ENCODE measurements around the gene RLIM. TPM values are rescaled to one million over a fixed set of nuclear protein-coding genes. Genes with fewer than 3 reads are reported as not detected.
A peak's percentile ranks its signal among the peaks of the same experiment; 100 is the strongest.

The RLIM gene
- total and polyA plus RNA-seq, 12 donors: 5.0 to 37.6 (median 31.9) TPM

- Histone ChIP-seq H3K36me3 (peaks cover 0 to 25% (median 0%) of the 10 kb centered on the region in 9 donors), H3K9me3 (no peaks in the 10 kb centered on the region), H3K27me3 (no peaks in the 10 kb centered on the region), H3K4me3 (peak overlapping the region; percentile 57 to 96 (median 76)), H3K27ac (peak overlapping the region; percentile 84 to 99 (median 97)), H3K4me1 (peaks cover 0 to 16% (median 6%) of the 10 kb centered on the region in 9 donors)
- no peak for DNase-seq
- 0% methylated on average over 13 to 15 of the region's 15 CpGs for WGBS, 2 donors
- intact Hi-C loops (cut with DNase I): no loop called here
- TF ChIP-seq, protein P1, sequence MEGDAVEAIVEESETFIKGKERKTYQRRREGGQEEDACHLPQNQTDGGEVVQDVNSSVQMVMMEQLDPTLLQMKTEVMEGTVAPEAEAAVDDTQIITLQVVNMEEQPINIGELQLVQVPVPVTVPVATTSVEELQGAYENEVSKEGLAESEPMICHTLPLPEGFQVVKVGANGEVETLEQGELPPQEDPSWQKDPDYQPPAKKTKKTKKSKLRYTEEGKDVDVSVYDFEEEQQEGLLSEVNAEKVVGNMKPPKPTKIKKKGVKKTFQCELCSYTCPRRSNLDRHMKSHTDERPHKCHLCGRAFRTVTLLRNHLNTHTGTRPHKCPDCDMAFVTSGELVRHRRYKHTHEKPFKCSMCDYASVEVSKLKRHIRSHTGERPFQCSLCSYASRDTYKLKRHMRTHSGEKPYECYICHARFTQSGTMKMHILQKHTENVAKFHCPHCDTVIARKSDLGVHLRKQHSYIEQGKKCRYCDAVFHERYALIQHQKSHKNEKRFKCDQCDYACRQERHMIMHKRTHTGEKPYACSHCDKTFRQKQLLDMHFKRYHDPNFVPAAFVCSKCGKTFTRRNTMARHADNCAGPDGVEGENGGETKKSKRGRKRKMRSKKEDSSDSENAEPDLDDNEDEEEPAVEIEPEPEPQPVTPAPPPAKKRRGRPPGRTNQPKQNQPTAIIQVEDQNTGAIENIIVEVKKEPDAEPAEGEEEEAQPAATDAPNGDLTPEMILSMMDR (IDR thresholded peaks at IDR 0.05): no peak
- ATAC-seq: peak in 1 of 8 donors; percentile 20
These were observed 893 bp downstream of the RLIM start for GRCh38 chrX:74613370-74614092.

DNA sequence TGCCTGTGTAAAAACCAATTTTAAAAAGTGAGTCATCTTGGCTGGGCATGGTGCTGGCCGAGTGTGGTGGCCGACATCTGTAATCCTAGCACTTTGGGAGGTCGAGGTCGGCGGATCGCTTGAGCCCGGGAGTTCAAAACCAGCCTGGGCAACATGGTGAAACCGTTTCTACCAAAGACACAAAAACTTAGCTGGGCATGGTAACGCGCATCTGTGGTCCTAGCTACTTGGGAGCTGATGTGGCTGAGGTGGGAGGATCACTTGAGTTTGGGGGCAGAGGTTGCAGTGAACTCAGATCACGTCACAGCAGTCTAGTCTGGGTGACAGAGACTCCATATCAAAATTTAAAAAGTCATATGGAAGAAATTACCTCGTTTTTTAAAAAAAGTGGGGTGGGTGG is 7.6 kb downstream of the RLIM start:
- WGBS, 2 donors: 95 to 96% methylated on average over 12 of the region's 12 CpGs
- Histone ChIP-seq H3K27me3 (peaks cover 0 to 6% (median 0%) of the 10 kb centered on the region in 7 donors), H3K27ac (no peak overlapping the region), H3K36me3 (peaks cover 0 to 52% (median 0%) of the 10 kb centered on the region in 9 donors), H3K9me3 (no peaks in the 10 kb centered on the region), H3K4me3 (no peak overlapping the region), H3K4me1 (peaks cover 0 to 37% (median 4%) of the 10 kb centered on the region in 9 donors)
- DNase-seq: no peak
- ATAC-seq: no peak
- TF ChIP-seq, protein P1 (IDR thresholded peaks at IDR 0.05): no peak
- intact Hi-C loops (cut with DNase I): no loop called here

DNA sequence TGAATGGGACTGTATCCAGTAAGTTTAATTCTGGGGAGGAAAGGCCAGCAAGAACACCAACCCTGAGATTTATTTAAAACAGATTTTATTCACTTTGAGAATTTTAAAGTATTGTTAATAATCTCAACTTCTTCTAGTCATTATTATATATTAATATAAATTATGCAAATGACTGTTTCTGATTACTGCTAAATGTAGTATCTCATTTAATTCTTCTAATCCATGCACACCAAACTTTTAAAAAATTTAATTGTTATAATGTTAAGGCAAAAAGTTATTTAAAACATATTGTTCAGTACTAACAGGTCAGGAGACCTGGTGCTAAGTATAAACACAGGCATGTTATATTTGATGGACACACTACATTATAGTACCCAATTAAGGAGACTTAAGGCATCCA is 8.1 kb downstream of the RLIM start:
- Histone ChIP-seq H3K9me3 (no peaks in the 10 kb centered on the region), H3K4me1 (peaks cover 0 to 35% (median under 1%) of the 10 kb centered on the region in 9 donors), H3K27ac (no peak overlapping the region), H3K4me3 (no peak overlapping the region), H3K36me3 (peaks cover 0 to 54% (median 0%) of the 10 kb centered on the region in 9 donors), H3K27me3 (peaks cover 0 to 6% (median 0%) of the 10 kb centered on the region in 7 donors)
- TF ChIP-seq, protein P1 (IDR thresholded peaks at IDR 0.05): no peak
- ATAC-seq: no peak
- DNase-seq: no peak
- intact Hi-C loops (cut with DNase I): no loop called here

- intact Hi-C loops (cut with DNase I): no loop called here
- TF ChIP-seq, protein P1 (IDR thresholded peaks at IDR 0.05): no peak
- WGBS, 2 donors: 82 to 86% methylated on average over 2 of the region's 2 CpGs
- H3K27ac ChIP-seq: no peak overlapping the region
- DNase-seq (no peak), ATAC-seq (no peak)
- H3K36me3 ChIP-seq: peaks cover 0 to 37% (median 0%) of the 10 kb centered on the region in 9 donors
- H3K4me1 ChIP-seq: peaks cover 0 to 47% (median 9%) of the 10 kb centered on the region in 9 donors
- H3K9me3 ChIP-seq: no peaks in the 10 kb centered on the region
- H3K4me3 ChIP-seq: no peak overlapping the region
- peaks cover 0 to 6% (median 0%) of the 10 kb centered on the region in 7 donors for H3K27me3 ChIP-seq
These were observed 11.4 kb downstream of the RLIM start for GRCh38 chrX:74603040-74603439.

Data from heart right ventricle (tissue), 16 donors.